GM19397 (cell line): Measurements from ENCODE around the gene ZNF467.

Source experiments
- ATAC-seq: cut with Tn5 transposase; IDR thresholded peaks from one replicate; pipeline ENCODE4 v1.9.1; 2021; ENCODE audit warnings: mild to moderate bottlenecking, moderate library complexity; ENCODE audit not compliant: unreplicated experiment

ZNF467 gene

DNA sequence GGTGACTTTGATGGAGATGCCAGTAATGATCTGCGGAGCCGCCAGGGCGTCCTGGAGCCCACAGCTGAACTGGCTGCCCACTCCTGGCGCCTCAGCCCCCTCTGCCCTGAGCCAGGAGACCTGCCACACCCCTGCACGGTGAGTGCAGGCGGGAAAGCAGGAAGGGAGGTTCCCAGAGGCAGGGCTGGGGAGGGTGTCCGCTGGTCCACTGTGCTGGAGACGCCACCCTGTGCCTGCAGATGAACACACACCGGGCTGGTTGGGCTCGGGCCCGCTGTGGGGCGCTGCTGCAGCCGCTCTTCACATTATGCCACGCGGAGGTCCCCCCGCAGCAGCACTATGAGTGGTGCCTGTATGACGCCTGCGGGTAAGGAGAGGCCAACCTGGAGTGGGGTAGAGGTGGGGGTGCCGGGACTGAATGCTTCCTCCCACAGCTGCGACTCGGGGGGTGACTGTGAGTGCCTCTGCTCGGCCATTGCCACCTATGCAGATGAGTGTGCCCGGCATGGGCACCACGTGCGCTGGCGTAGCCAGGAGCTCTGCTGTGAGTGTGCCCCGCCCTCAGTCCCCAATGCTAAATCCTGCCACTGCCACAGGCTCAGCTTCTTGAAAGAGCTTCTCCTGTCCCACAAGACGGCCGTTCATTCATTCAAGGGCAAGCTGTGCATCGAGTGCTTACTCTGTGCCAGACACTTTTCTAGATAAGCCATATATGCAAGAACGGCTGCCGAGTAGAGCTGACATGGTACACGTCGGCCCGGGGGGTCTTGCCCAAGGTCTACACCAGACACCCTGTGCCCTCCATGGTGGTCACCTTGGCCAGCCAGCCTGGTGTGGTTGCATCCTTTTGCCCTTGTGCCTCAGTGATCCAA lies 14.3 kb upstream of the ZNF467 start:
- ATAC-seq = no peak

GRCh38 chr7:149785983-149786382 lies 12.6 kb upstream of the ZNF467 start:
- ATAC-seq = no peak

DNA sequence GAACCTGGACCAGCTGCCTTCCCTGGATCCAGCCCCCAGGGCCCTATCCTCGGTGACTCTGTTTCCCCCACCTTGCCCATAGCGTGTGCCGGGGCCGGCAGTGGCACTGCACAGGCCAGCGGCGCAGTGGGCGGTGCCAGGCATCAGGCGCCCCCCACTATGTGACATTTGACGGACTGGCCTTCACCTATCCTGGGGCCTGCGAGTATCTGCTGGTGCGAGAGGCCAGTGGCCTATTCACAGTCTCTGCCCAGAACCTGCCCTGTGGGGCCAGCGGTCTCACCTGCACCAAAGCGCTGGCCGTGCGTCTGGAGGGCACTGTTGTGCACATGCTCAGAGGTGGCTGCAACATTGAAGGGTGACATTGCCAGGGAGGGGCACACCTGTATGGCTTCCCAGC lies 12.0 kb upstream of the ZNF467 start:
- ATAC-seq = no peak

DNA sequence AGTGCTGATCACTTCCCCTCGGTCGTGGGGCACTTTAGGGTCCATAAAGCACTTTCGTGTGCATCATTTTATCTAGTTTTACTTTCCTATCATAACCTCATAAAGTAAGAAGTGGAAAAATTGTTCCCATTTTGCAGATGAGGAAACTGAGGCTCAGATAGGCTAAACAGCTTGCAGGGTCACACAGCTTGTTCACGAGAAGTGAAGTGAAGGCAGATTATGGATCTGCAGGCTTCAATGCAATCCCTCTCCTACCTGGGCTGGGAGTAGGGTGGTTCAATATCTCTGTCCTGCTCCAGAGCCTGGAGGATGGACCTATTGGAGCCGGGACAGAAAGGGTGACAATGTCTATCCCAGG lies 10.8 kb upstream of the ZNF467 start:
- no peak for ATAC-seq

DNA sequence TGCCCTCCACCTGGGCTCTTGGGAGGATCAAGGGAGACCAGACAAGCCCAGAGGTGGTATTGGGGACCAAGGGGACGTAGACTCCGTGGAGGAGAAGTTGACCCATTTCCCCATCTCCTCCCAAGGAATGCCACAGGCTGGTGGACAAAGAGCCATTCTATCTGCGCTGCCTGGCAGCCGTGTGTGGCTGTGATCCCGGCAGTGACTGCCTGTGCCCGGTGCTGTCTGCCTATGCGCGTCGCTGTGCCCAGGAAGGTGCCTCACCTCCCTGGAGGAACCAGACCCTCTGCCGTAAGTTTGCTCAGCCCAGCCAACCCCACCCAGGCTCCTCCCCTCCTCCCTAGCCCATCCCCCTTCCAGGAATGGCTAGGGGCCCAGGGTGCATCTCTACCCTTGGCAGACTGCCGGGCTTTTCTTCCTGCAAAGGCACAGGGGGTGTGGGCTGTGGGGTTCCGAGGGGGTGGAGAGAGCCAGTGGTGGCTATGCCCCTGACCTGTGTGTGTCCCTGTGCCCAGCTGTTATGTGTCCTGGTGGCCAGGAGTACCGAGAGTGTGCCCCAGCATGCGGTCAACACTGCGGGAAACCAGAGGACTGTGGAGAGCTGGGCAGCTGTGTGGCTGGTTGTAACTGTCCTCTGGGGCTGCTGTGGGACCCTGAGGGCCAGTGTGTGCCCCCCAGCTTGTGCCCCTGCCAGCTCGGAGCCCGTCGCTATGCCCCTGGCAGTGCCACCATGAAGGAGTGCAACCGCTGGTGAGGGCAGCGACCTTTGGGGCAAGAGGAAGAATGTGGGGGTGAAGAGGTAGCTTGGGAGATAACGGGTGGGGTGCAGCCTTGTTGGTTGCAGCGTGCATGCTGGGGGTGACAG lies 10.2 kb upstream of the ZNF467 start:
- no peak for ATAC-seq

- no peak for ATAC-seq
Observed at GRCh38 chr7:149782682-149783345, 9.4 kb upstream of the ZNF467 start.

DNA sequence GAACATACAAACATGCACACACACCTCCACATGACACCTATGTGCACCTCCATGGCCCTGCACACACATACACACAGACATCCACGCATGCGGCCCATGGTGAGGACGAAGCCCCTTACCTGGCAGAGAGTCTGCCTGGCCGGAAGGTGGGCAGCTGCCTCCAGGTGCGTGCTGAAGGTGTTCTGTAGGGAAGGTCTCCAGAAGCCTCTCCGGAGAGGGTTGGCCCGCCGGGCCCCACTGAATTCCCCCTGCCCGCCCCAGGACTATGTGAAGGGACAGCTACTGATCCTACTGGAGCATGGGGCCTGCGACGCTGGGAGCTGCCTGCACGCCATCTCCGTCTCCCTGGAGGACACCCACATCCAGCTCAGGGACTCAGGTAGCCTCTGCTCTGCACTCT lies 8.5 kb upstream of the ZNF467 start:
- ATAC-seq = no peak

DNA sequence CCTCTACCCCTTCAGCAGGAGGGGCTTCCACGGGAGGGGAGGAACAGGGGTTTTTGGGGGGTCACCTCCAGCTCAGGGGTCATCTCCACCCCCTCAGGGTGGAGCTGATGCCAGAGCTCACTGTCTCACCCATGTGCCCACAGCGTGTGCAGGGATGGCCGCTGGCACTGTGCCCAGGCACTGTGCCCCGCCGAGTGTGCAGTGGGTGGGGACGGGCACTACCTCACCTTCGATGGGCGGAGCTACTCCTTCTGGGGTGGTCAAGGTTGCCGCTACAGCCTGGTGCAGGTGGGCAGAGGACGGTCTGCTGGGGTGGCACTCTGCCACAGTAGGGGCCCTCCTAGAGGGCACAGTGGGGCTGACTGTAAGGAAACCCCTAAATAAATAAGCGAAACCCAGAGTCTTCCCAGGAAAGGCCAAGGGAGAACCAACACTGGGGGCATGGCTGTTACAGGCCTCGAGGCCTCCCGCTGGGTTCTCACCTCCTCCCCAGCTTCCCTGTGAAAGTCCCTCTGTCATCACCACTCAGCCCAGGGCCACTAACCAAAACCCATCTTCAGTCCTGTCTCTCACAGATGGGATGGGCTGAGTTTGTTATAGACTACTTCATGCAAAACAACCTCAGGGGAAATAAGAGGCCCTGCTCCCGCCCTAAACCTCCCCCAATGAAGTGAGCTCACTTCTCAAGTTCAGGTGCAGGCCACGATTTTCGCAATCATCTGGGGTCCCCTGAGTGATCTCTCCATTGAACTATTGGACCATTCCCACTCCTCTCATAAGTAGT lies 7.4 kb upstream of the ZNF467 start:
- ATAC-seq = no peak

GRCh38 chr7:149780056-149780455 lies 6.7 kb upstream of the ZNF467 start:
- no peak for ATAC-seq

DNA sequence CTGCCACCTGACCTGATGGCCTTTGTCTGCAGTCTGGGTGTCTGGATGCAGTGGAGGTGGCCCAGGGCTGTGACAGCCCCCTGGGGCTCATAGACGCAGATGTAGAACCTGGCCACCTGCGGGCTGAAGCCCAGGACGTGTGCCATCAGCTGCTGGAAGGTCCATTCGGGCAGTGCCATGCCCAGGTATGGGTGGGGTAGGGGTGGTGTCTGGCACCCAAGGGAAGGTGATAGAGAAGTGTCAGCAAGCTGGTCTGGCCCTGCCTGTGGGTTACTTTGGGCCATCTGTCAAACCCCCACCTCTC lies 6.1 kb upstream of the ZNF467 start:
- no peak for ATAC-seq

- ATAC-seq = no peak
Observed at GRCh38 chr7:149778696-149779501, 5.5 kb upstream of the ZNF467 start.

DNA sequence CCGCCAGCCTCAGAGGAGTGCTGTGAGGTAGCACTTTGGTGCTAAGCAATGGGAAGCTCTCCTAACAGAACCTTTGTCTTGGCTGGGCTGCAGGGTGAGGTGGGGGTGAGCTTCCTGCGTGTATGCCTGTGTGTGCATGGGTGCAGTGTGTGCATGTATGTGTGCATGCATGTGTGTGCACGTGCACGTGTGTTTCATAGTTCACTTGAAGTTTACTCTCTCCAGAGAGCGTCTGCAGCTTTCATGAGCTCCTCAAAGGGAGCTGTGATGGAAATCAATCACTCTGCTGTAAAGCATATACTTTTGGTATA lies 4.9 kb upstream of the ZNF467 start:
- ATAC-seq = no peak

GRCh38 chr7:149777551-149778326 lies 4.4 kb upstream of the ZNF467 start:
- no peak for ATAC-seq

DNA sequence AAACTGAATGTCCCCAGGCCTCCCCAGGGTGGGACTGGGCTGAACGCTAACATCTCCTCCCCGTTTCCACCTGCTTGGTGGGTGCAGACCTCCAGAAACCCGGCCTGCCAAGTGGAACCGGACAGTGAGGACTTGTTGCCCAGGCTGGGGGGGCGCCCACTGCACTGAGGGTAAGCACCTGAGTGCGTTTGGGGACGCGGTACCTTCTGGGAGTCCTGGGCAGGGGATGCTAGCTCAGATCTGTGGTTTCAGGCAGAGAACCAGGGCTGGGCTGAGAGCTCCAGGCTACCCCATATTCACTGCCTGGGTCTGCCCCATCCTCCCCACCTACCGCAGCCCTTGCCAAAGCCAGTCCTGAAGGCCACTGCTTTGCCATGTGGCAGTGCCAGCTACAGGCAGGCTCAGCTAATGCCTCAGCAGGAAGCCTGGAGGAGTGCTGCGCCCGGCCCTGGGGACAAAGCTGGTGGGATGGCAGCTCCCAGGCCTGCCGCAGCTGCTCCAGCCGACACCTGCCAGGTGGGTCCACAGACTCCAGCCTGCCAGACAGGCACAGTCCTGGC lies 3.5 kb upstream of the ZNF467 start:
- no peak for ATAC-seq

GRCh38 chr7:149776289-149776688 lies 2.9 kb upstream of the ZNF467 start:
- no peak for ATAC-seq

DNA sequence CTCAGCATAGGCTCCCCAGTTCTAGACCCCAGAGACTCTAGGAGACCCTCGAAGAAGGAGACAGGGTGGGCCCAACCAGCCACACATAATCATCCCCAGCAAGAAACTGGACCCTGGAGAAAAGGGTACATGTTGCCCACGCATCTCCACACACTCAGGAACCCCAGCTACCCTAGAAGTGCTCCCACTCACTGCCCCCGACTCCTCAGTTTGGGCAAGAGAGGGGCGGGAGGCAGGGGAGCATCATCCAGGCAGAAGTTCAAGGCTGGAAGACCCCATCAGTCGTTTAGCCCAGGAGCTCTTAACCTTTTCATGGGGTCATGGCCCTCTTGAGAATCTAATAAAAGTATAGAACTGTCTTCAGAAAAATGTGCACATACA lies 1.8 kb upstream of the ZNF467 start:
- no peak for ATAC-seq

- no peak for ATAC-seq
Observed at GRCh38 chr7:149774237-149775175, 1.1 kb upstream of the ZNF467 start.

GRCh38 chr7:149772956-149773434 lies 393 bp downstream of the ZNF467 start:
- ATAC-seq = no peak
